CD4-positive, alpha-beta T cell treated with Interleukin-15 for 1 hour (primary cell): Measurements from ENCODE around the gene ACOT7.
"Not testable (repeated sequence)": the region's sequence is repeated elsewhere in the genome, so short reads cannot be mapped to it uniquely, and the experiment has no call there.

Experiments used
- DNase-seq: peaks from one replicate; pipeline ENCODE4 v3.0.0-alpha.2; 2020

Gene ACOT7

GRCh38 chr1:6219641-6220040 lies 173.9 kb downstream of the ACOT7 start:
- not testable (repeated sequence) for DNase-seq

- no peak for DNase-seq
Measured at GRCh38 chr1:6218375-6219164, 175.0 kb downstream of the ACOT7 start.
